Breast epithelium (tissue), 4 donors: Measurements from ENCODE around the gene ADCK1. TPM values are rescaled to one million over a fixed set of nuclear protein-coding genes. Genes with fewer than 3 reads are reported as not detected.
"Not testable (repeated sequence)": the region's sequence is repeated elsewhere in the genome, so short reads cannot be mapped to it uniquely, and the experiment has no call there.

ENCODE experiments used
- DNase-seq, 2 donors: peaks; one replicate each; pipeline ENCODE4 v3.0.0-alpha.2; 2019; ENCODE audit warnings: low spot score in 2 of 2
- H3K27ac ChIP-seq, 2 donors: fragments of 200-600 bp; sonication (generic) in 1 of 2; one replicate each; pipeline ENCODE4 v1.5.1; 2016 to 2019; ENCODE audit warnings: mild to moderate bottlenecking in 1 of 2
- H3K27me3 ChIP-seq, 2 donors: fragments of 200-600 bp; sonication (generic) in 1 of 2; one replicate each; pipeline versions ENCODE4 v1.5.1 to v1.6.0; 2017 to 2019; ENCODE audit warnings: control low read depth in 1 of 2, mild to moderate bottlenecking in 1 of 2
- H3K36me3 ChIP-seq: fragments of 200-600 bp; one replicate; pipeline ENCODE4 v1.5.1; 2019
- H3K4me1 ChIP-seq, 2 donors: fragments of 200-600 bp; sonication (generic); one replicate each; pipeline ENCODE4 v1.5.1; 2016 to 2019; ENCODE audit warnings: control low read depth in 1 of 2
- H3K4me3 ChIP-seq, 3 donors: fragments of 200-600 bp; sonication (generic); 1 replicate in 2 of 3; 2 replicates in 1 of 3; pipeline ENCODE4 v1.5.1; 2016 to 2019; ENCODE audit warnings: mild to moderate bottlenecking in 3 of 3, moderate library complexity in 2 of 3
- H3K9me3 ChIP-seq, 2 donors: fragments of 200-600 bp; sonication (generic) in 1 of 2; one replicate each; pipeline ENCODE4 v1.5.1; 2016 to 2019; ENCODE audit warnings: control low read depth in 1 of 2
- POLR2A ChIP-seq: fragments of 450-650 bp; IDR thresholded peaks from one replicate; pipeline ENCODE4 v1.6.1; 2016; ENCODE audit warnings: antibody characterized with exemption, mild to moderate bottlenecking, moderate library complexity
- POLR2AphosphoS5 ChIP-seq, 3 donors: sonication (generic); formaldehyde crosslinking; IDR thresholded peaks; one replicate each; pipeline ENCODE4 v1.6.1; 2017; ENCODE audit warnings: antibody characterized with exemption in 3 of 3
- intact Hi-C: fragments of 100-400 bp; cut with DNase I; formaldehyde crosslinking; loops from one replicate; pipeline ENCODE4 v1.15.1; 2023; ENCODE audit warnings: low total_unique reads
- total RNA-seq, 3 donors: library from RNA; depleted of rRNA; stranded (reverse); fragments of >200 nt; gene quantifications; one replicate each; pipeline ENCODE4 v1.1.0, GENCODE V29; 2016
- TF ChIP-seq, protein P1 (sequence below), 3 donors: fragments of 450-650 bp; IDR thresholded peaks; one replicate each; pipeline ENCODE4 v1.5.1; 2016 to 2017; ENCODE audit warnings: antibody characterized with exemption in 3 of 3, mild to moderate bottlenecking in 3 of 3, moderate library complexity in 3 of 3

ADCK1 gene
- total RNA-seq, 3 donors from 2014 or later, result 4.6 to 8.3 (median 4.9) TPM

DNA sequence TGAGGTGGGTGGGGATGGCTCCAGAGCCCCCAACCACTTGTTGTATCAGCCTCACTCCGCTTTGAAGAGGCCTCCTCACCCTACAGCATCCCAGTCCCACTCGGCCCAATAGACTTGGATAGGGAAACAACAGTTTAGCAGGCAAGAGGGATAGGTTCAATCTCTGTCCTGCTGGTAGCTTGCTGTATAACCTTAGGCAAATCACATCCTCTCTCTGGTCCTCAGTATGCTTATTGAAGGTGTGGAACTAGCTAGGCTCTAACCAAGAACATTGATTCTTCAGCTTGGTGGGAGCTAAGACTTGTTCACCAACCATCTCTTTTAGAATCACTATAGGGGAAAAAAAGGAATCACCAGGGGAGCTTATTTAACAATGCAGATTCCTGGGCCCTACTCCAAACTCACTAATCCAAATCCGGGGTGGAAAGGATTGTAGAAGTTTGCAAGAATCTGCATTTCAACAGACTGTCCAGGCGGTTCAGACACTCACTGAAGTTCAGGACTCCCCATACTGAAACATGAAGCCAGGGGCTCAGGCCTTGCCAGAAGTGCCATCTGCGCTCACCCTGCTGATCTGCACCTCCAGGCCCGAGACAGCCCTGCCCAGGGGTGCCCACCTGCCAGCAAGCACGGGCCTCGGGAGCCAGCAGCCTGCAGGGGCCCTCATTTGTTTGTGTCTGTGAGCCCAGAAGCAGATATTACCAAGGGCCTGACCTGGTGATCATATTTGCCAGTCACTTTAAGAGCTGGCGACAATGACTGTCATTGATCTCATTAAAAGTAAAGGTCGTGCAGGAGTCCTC, 113.0 kb downstream of the ADCK1 start:
- no peak for DNase-seq
- H3K4me3 ChIP-seq, result no peak overlapping the region
- TF ChIP-seq, protein P1, sequence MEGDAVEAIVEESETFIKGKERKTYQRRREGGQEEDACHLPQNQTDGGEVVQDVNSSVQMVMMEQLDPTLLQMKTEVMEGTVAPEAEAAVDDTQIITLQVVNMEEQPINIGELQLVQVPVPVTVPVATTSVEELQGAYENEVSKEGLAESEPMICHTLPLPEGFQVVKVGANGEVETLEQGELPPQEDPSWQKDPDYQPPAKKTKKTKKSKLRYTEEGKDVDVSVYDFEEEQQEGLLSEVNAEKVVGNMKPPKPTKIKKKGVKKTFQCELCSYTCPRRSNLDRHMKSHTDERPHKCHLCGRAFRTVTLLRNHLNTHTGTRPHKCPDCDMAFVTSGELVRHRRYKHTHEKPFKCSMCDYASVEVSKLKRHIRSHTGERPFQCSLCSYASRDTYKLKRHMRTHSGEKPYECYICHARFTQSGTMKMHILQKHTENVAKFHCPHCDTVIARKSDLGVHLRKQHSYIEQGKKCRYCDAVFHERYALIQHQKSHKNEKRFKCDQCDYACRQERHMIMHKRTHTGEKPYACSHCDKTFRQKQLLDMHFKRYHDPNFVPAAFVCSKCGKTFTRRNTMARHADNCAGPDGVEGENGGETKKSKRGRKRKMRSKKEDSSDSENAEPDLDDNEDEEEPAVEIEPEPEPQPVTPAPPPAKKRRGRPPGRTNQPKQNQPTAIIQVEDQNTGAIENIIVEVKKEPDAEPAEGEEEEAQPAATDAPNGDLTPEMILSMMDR (IDR thresholded peaks at IDR 0.05), result no peak
- TF ChIP-seq POLR2AphosphoS5 (IDR thresholded peaks at IDR 0.05), result no peak
- no peak for TF ChIP-seq POLR2A
- H3K36me3 ChIP-seq, result no peaks in the 10 kb centered on the region
- no peaks in the 10 kb centered on the region for H3K27me3 ChIP-seq
- intact Hi-C loops, result loop anchor here (2.0 kb wide), 1 partner anchor 74 kb away; no protein-coding TSS in a partner anchor
- H3K9me3 ChIP-seq, result no peaks in the 10 kb centered on the region
- H3K4me1 ChIP-seq, result no peaks in the 10 kb centered on the region
- H3K27ac ChIP-seq, result no peak overlapping the region

DNA sequence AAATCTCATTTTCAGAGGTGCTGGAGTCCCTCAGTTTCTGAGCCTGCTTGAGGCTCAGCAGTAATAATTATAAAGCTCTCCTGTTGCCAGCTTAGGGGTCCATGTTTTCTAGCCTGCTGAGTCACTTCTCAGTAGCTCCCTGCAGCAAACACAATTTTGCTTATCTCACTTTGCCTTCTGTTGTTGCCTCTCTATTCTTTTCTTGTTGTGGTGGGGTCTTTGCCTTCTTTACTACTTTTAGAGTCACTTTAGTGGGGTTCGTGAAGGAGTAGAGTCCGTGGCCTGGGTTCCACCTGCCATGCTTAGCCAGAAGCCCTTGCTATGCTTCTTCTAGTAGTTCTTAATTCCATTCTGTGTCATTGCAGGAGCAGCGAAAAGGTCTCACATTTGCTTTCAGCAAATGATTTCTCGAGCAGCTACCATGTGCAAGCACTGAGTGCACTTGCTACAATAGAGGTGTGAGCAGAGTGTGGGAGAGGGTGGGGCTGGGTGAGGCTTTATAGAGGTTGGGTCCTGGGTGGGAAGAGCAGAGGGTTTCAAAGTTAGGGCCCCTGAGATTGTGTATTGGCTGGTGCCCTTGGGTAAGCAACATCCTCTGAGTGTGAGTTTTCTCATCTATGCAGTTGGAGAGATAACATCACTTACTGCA, 114.3 kb downstream of the ADCK1 start:
- no peak for TF ChIP-seq POLR2A
- TF ChIP-seq, protein P1 (IDR thresholded peaks at IDR 0.05), result no peak
- no peak for TF ChIP-seq POLR2AphosphoS5 (IDR thresholded peaks at IDR 0.05)
- Histone ChIP-seq H3K9me3 (no peaks in the 10 kb centered on the region), H3K27me3 (no peaks in the 10 kb centered on the region), H3K4me3 (no peak overlapping the region), H3K36me3 (no peaks in the 10 kb centered on the region), H3K27ac (no peak overlapping the region), H3K4me1 (no peaks in the 10 kb centered on the region)
- intact Hi-C loops, result no loop called here
- DNase-seq, result no peak

DNA sequence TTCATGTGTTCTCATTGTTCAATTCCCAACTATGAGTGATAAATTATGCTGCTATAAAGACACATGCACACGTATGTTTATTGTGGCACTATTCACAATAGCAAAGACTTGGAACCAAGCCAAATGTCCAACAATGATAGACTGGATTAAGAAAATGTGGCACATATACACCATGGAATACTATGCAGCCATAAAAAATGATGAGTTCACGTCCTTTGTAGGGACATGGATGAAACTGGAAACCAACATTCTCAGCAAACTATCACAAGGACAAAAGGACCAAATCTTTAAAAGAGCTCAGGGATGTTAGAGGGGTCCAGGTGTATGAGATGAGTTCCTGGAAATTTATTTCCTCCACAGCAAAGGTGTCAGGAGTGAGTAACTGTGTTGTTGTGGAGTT, 115.5 kb downstream of the ADCK1 start:
- DNase-seq, H3K9me3 ChIP-seq, H3K27ac ChIP-seq, H3K4me1 ChIP-seq, H3K36me3 ChIP-seq, intact Hi-C loops, H3K4me3 ChIP-seq, H3K27me3 ChIP-seq: not testable (repeated sequence)

- Histone ChIP-seq H3K36me3 (no peaks in the 10 kb centered on the region), H3K27ac (no peak overlapping the region), H3K4me3 (no peak overlapping the region), H3K4me1 (no peaks in the 10 kb centered on the region), H3K27me3 (no peaks in the 10 kb centered on the region), H3K9me3 (no peaks in the 10 kb centered on the region)
- TF ChIP-seq POLR2A, result no peak
- TF ChIP-seq, protein P1 (IDR thresholded peaks at IDR 0.05), result no peak
- TF ChIP-seq POLR2AphosphoS5 (IDR thresholded peaks at IDR 0.05), result no peak
- intact Hi-C loops, result no loop called here
- DNase-seq, result no peak
Observed at GRCh38 chr14:77917491-77918201, 117.7 kb downstream of the ADCK1 start.

- no peaks in the 10 kb centered on the region for H3K36me3 ChIP-seq
Observed at GRCh38 chr14:77918448-77918847, 118.5 kb downstream of the ADCK1 start.

More at GRCh38 chr14:77918448-77918847, 118.5 kb downstream of the ADCK1 start:
- Histone ChIP-seq H3K27ac (no peak overlapping the region), H3K4me1 (no peaks in the 10 kb centered on the region), H3K9me3 (no peaks in the 10 kb centered on the region), H3K27me3 (no peaks in the 10 kb centered on the region), H3K4me3 (no peak overlapping the region)
- TF ChIP-seq POLR2A (no peak), POLR2AphosphoS5 (IDR thresholded peaks at IDR 0.05) (no peak)
- TF ChIP-seq, protein P1 (IDR thresholded peaks at IDR 0.05), result no peak
- intact Hi-C loops, result no loop called here
- no peak for DNase-seq
